GM06990 (cell line): ENCODE data around the gene SIAH1.
"Not testable (repeated sequence)": the region's sequence is repeated elsewhere in the genome, so short reads cannot be mapped to it uniquely, and the experiment has no call there.

Experiments
- DNase-seq: peaks from one replicate; pipeline ENCODE4 v3.0.0-alpha.2; 2011; ENCODE audit not compliant: insufficient read length; ENCODE audit errors: extremely low read depth
- H3K27me3 ChIP-seq: replicated peaks from 2 replicates; pipeline ENCODE4 v1.6.0; 2011; ENCODE audit warnings: low read length; ENCODE audit not compliant: control insufficient read depth, insufficient read depth
- H3K36me3 ChIP-seq: 2 replicates; pipeline ENCODE4 v1.5.1; 2011; ENCODE audit warnings: low read length; ENCODE audit not compliant: control insufficient read depth, insufficient read depth
- H3K4me3 ChIP-seq: replicated peaks from 2 replicates; pipeline ENCODE4 v1.5.1; 2011; ENCODE audit warnings: low read depth, mild to moderate bottlenecking, control low read depth, low read length
- TF ChIP-seq, protein P1 (sequence below): IDR thresholded peaks from 2 replicates; pipeline ENCODE4 v1.5.1; 2011; ENCODE audit warnings: low read length, control low read depth, mild to moderate bottlenecking, inconsistent platforms; ENCODE audit not compliant: insufficient read depth, poor library complexity, severe bottlenecking

SIAH1 gene

DNA sequence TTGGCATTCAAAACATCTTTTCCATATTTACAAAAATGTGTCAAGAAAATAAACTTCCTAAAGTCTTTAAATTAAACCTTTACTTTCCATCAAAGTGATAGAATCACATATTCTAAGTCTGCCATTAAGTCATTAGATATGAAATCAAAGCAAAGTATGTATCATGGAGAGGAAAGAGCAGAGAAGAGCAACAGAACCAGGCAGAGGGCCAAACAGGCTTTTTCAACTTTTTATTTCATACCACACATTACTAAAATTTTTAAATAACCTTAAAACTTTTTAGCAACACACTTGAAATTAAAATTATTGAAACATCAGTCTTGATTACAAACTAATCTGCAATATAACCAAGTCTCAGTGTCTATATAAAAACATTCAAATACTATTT is 13.8 kb downstream of the SIAH1 start:
- Histone ChIP-seq H3K36me3 (no peaks in the 10 kb centered on the region), H3K27me3 (no peaks in the 10 kb centered on the region), H3K4me3 (no peak overlapping the region)
- TF ChIP-seq, protein P1, sequence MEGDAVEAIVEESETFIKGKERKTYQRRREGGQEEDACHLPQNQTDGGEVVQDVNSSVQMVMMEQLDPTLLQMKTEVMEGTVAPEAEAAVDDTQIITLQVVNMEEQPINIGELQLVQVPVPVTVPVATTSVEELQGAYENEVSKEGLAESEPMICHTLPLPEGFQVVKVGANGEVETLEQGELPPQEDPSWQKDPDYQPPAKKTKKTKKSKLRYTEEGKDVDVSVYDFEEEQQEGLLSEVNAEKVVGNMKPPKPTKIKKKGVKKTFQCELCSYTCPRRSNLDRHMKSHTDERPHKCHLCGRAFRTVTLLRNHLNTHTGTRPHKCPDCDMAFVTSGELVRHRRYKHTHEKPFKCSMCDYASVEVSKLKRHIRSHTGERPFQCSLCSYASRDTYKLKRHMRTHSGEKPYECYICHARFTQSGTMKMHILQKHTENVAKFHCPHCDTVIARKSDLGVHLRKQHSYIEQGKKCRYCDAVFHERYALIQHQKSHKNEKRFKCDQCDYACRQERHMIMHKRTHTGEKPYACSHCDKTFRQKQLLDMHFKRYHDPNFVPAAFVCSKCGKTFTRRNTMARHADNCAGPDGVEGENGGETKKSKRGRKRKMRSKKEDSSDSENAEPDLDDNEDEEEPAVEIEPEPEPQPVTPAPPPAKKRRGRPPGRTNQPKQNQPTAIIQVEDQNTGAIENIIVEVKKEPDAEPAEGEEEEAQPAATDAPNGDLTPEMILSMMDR, result no peak
- no peak for DNase-seq

GRCh38 chr16:48370668-48371392 is 14.4 kb downstream of the SIAH1 start:
- H3K4me3 ChIP-seq, H3K36me3 ChIP-seq, DNase-seq, H3K27me3 ChIP-seq: not testable (repeated sequence)

DNA sequence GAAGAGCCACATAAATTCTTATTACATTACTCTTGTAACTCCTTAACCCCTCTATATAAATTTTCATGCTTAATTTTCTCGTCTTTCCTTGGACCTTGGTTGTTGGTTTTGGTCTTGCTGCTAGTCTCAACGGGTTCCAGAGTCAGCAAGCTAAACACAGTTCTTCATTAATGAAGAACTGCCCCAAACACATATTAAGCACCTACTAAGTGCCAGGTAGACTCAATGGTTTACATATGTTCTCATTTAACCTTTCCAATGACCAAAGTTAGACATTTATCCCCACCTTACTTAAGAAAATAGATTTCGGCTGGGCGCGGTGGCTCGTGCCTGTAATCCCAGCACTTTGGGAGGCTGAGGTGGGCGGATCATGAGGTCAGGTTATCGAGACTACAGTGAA is 15.0 kb downstream of the SIAH1 start:
- DNase-seq, result no peak
- TF ChIP-seq, protein P1, result no peak
- H3K36me3 ChIP-seq, result no peaks in the 10 kb centered on the region
- H3K4me3 ChIP-seq, result no peak overlapping the region
- no peaks in the 10 kb centered on the region for H3K27me3 ChIP-seq

DNA sequence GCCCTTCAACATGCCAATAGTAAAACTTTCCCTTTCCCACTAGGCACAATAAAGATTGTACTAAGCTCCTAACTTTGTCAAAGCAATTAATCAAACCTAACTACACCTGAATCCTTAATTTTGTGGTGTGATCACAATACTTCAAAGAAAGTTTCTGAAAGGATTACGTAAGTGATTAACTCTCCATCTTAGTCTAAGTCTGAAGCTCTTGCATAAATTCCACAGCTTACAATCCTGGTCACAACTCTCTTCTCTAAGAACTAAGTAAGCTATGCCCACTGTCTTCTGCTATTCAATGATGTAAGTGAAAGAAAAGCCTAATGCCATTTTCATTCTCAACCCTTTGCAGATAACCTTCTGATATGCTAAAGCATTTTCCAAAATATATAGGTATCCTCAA is 15.4 kb downstream of the SIAH1 start:
- DNase-seq, result no peak
- Histone ChIP-seq H3K36me3 (no peaks in the 10 kb centered on the region), H3K27me3 (no peaks in the 10 kb centered on the region), H3K4me3 (no peak overlapping the region)
- TF ChIP-seq, protein P1, result no peak

DNA sequence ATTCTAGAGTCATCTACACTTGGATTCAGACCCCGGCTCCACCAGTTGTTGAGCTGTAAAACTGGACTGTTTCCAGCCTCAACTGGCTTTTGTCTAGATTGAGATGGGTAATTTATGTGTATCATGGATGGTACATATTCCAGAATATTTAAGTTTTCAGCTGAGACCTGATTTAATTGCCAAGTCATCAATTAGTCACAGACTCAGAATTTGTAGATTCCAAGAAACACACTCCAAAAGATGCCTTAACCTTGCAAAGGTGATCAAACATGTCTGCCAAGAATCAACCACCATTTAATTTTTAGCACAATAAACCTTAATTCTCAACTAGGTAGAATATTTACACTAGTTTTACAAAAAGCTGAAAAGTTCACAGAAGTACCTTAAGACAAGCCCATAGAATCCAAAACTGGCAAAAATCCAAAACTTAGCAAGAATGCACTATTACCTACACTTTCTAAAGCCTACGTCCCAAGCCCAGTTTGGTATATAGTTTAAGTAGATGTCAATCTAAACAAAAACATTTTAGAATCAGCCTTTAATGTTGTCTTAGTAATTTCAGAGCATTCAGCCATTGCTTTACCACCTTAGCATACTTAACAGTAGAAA is 17.7 kb downstream of the SIAH1 start:
- H3K4me3 ChIP-seq, result no peak overlapping the region
- no peaks in the 10 kb centered on the region for H3K36me3 ChIP-seq
- no peak for DNase-seq
- TF ChIP-seq, protein P1, result no peak
- no peaks in the 10 kb centered on the region for H3K27me3 ChIP-seq

GRCh38 chr16:48366165-48367093 is 18.8 kb downstream of the SIAH1 start:
- H3K36me3 ChIP-seq, result peaks cover 2% of the 10 kb centered on the region; the same call in 1 of the 2 replicates
- no peaks in the 10 kb centered on the region for H3K27me3 ChIP-seq
- peak overlapping the region; percentile 75 for H3K4me3 ChIP-seq
- TF ChIP-seq, protein P1, result no peak
- peak; percentile 36 for DNase-seq
